Lung (tissue), 12 donors: ENCODE results near the gene WSB1. TPM values are rescaled to one million over a fixed set of nuclear protein-coding genes. Genes with fewer than 3 reads are reported as not detected.

Source experiments
- ATAC-seq: fragments of 200-7000 bp; cut with Tn5 transposase; one replicate; pipeline ENCODE4 v1.9.1; 2020; ENCODE audit warnings: moderate number of reproducible peaks; ENCODE audit not compliant: insufficient read depth, low FRiP score
- DNase-seq, 3 donors: peaks; one replicate each; pipeline ENCODE4 v3.0.0-alpha.2; 2013 to 2017
- H3K27ac ChIP-seq, 2 donors: one replicate each; pipeline ENCODE4 v1.5.1; 2013; ENCODE audit warnings: mild to moderate bottlenecking in 2 of 2, moderate library complexity in 2 of 2, control low read depth in 1 of 2, inconsistent platforms in 1 of 2, low read depth in 1 of 2, low read length in 1 of 2
- H3K27me3 ChIP-seq, 3 donors: one replicate each; pipeline ENCODE4 v1.5.1; 2013; ENCODE audit warnings: low read length in 2 of 3; ENCODE audit not compliant: control insufficient read depth in 3 of 3, insufficient read depth in 3 of 3
- H3K36me3 ChIP-seq, 4 donors: one replicate each; pipeline ENCODE4 v1.5.1; 2013; ENCODE audit warnings: low read length in 4 of 4, mild to moderate bottlenecking in 1 of 4, moderate library complexity in 1 of 4; ENCODE audit not compliant: control insufficient read depth in 4 of 4, insufficient read depth in 4 of 4
- H3K4me1 ChIP-seq, 5 donors: one replicate each; pipeline ENCODE4 v1.5.1; 2013; ENCODE audit warnings: low read length in 5 of 5, mild to moderate bottlenecking in 2 of 5, moderate library complexity in 1 of 5; ENCODE audit not compliant: control insufficient read depth in 5 of 5, insufficient read depth in 5 of 5
- H3K4me3 ChIP-seq: one replicate; pipeline ENCODE4 v1.5.1; 2013; ENCODE audit warnings: mild to moderate bottlenecking, control low read depth, moderate library complexity
- H3K9ac ChIP-seq, 2 donors: one replicate each; pipeline ENCODE4 v1.5.1; 2013; ENCODE audit warnings: low read length in 2 of 2, control low read depth in 1 of 2; ENCODE audit not compliant: insufficient read depth in 1 of 2
- H3K9me3 ChIP-seq, 4 donors: one replicate each; pipeline ENCODE4 v1.5.1; 2013; ENCODE audit warnings: low read length in 3 of 4, mild to moderate bottlenecking in 1 of 4, moderate library complexity in 1 of 4; ENCODE audit not compliant: control insufficient read depth in 4 of 4, insufficient read depth in 3 of 4
- WGBS, 2 donors: extraction: QIAGEN DNeasy Blood & Tissue Kit; methylation state at CpG; one replicate each; pipeline ENCODE4 v1.1.7; 2013; 5-methylcytosine and 5-hydroxymethylcytosine counted together
- polyA plus RNA-seq, 2 donors: library from polyadenylated mRNA; stranded (reverse); fragments of 200-250 nt; gene quantifications; one replicate each; pipeline ENCODE4 v1.2.1, GENCODE V29; 2013
- total RNA-seq, 2 donors: library from RNA; depleted of rRNA in 1 of 2; stranded (reverse); fragments of >200 nt in 1 of 2; gene quantifications; one replicate each; pipeline ENCODE4 v1.2.1, GENCODE V29; 2014 to 2021
- TF ChIP-seq, protein P1 (sequence below): IDR thresholded peaks from 2 replicates; pipeline ENCODE4 v1.5.1; 2012; ENCODE audit warnings: mild to moderate bottlenecking; ENCODE audit errors: control extremely low read depth, extremely low read depth
- donor health status: control.
- donor health status: control.
- donor health status: Bipolar disorder and iron deficiency.
- donor health status: healthy.
- donor health status: DM: yes; HTN: yes; CAD: no.

WSB1 gene
- total and polyA plus RNA-seq, 4 donors: 181 to 748 (median 268) TPM

DNA sequence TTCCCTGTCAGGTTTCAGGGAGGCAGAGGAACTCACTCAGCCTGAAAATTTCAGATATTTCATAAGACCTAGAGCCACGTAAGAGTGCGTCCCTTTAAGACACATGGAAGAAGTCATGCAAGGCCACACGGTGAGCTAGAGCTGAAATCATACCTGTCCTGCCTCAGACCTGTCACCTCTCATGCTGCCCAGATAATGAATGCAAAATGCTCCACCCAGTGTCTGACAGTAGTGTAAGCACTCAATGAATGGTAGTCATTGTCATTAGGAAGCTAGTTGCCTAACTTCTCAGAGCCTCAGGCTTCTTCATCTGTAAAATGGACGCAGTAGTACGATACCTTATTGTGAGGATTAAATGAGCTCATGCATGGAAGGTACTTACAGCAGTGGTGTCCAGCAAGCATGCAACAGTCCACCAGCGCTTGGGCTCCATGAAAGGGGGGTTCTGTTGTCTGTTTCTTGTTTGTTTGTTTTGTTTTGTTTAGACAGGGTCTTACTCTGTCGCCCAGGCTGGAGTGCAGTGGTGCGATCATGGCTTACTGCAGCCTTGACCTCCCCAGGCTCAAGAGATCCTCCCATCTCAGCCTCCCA, 60.7 kb downstream of the WSB1 start:
- DNase-seq: no peak
- H3K27ac ChIP-seq: no peak overlapping the region
- H3K36me3 ChIP-seq: no peaks in the 10 kb centered on the region
- TF ChIP-seq, protein P1, sequence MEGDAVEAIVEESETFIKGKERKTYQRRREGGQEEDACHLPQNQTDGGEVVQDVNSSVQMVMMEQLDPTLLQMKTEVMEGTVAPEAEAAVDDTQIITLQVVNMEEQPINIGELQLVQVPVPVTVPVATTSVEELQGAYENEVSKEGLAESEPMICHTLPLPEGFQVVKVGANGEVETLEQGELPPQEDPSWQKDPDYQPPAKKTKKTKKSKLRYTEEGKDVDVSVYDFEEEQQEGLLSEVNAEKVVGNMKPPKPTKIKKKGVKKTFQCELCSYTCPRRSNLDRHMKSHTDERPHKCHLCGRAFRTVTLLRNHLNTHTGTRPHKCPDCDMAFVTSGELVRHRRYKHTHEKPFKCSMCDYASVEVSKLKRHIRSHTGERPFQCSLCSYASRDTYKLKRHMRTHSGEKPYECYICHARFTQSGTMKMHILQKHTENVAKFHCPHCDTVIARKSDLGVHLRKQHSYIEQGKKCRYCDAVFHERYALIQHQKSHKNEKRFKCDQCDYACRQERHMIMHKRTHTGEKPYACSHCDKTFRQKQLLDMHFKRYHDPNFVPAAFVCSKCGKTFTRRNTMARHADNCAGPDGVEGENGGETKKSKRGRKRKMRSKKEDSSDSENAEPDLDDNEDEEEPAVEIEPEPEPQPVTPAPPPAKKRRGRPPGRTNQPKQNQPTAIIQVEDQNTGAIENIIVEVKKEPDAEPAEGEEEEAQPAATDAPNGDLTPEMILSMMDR: no peak
- H3K9me3 ChIP-seq: no peaks in the 10 kb centered on the region
- no peaks in the 10 kb centered on the region for H3K27me3 ChIP-seq
- ATAC-seq: no peak
- H3K4me1 ChIP-seq: peaks cover 0 to 11% (median 6%) of the 10 kb centered on the region in 5 donors
- H3K9ac ChIP-seq: no peak overlapping the region
- no peak overlapping the region for H3K4me3 ChIP-seq
- whole genome bisulfite sequencing, 2 donors: 68 to 71% methylated on average over 8 of the region's 8 CpGs

- H3K27me3 ChIP-seq: no peaks in the 10 kb centered on the region
- no peaks in the 10 kb centered on the region for H3K9me3 ChIP-seq
- H3K36me3 ChIP-seq: no peaks in the 10 kb centered on the region
- 89 to 92% methylated on average over 4 of the region's 4 CpGs for WGBS, 2 donors
- TF ChIP-seq, protein P1: no peak
- no peak overlapping the region for H3K4me3 ChIP-seq
- no peak for ATAC-seq
- H3K27ac ChIP-seq: no peak overlapping the region
- DNase-seq: no peak
- no peak overlapping the region for H3K9ac ChIP-seq
- H3K4me1 ChIP-seq: peaks cover 0 to 11% (median 6%) of the 10 kb centered on the region in 5 donors
Observed at GRCh38 chr17:27355419-27355818, 61.5 kb downstream of the WSB1 start.

- Histone ChIP-seq H3K27ac (no peak overlapping the region), H3K4me3 (no peak overlapping the region), H3K4me1 (peaks cover 0 to 14% (median 6%) of the 10 kb centered on the region in 5 donors), H3K36me3 (no peaks in the 10 kb centered on the region), H3K9ac (no peak overlapping the region), H3K27me3 (no peaks in the 10 kb centered on the region), H3K9me3 (no peaks in the 10 kb centered on the region)
- DNase-seq (no peak), ATAC-seq (no peak)
- WGBS, 2 donors: 79 to 83% methylated on average over 8 of the region's 8 CpGs
- TF ChIP-seq, protein P1: no peak
Observed at GRCh38 chr17:27356091-27356705, 62.3 kb downstream of the WSB1 start.
